Thyroid gland (tissue), 4 donors: ENCODE data around the gene SHISAL2A.

Source experiments
- CTCF ChIP-seq, 6 experiments: fragments of 200-600 bp in 3 of 6; fragments of 450-650 bp in 3 of 6; sonication (generic) in 3 of 6; IDR thresholded peaks; one replicate each; pipeline ENCODE4 v1.5.1; 2016 to 2019; ENCODE audit warnings: antibody characterized with exemption in 6 of 6, mild to moderate bottlenecking in 2 of 6, inconsistent platforms in 1 of 6, moderate library complexity in 1 of 6
- POLR2A ChIP-seq, 2 donors: fragments of 450-650 bp; IDR thresholded peaks; one replicate each; pipeline ENCODE4 v1.6.1; 2017; ENCODE audit warnings: antibody characterized with exemption in 2 of 2, mild to moderate bottlenecking in 2 of 2, moderate library complexity in 1 of 2

DNA sequence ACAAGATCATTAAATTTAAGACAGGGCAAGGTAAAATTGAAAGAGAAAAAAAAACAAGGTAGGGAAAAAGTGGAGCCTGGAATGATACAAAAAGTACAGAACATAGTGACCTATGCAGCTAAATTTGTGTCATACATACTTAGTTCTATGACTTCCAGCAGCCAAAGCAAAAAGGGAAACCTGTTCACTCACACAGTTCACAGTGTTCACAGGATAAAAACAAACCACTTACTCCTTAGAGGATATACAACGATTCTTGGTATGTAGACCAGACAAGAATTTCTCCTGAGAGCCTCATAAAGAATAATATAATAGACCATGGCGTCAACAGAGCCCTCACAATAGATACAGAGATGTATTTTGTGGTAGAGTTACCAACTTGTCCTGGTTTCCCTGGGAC, 37.6 kb downstream of the SHISAL2A start:
- TF ChIP-seq CTCF (IDR thresholded peaks at IDR 0.05) (no peak), POLR2A (IDR thresholded peaks at IDR 0.05) (no peak)
